KOPT-K1 (cell line): ENCODE data around the gene SRD5A3.
"Not testable (repeated sequence)": the region's sequence is repeated elsewhere in the genome, so short reads cannot be mapped to it uniquely, and the experiment has no call there.

Experiments used
- H3K27ac ChIP-seq: fragments of 200-600 bp; sonication (generic); 2 replicates; pipeline ENCODE4 v1.5.1; 2016; ENCODE audit warnings: antibody characterized with exemption, mild to moderate bottlenecking, low read depth, low read length; ENCODE audit not compliant: poor library complexity, severe bottlenecking
- H3K36me3 ChIP-seq: fragments of 200-600 bp; sonication (generic); 2 replicates; pipeline ENCODE4 v1.5.1; 2017; ENCODE audit warnings: antibody characterized with exemption, mild to moderate bottlenecking, low read length, moderate library complexity; ENCODE audit not compliant: insufficient read depth
- H3K9me3 ChIP-seq: fragments of 200-600 bp; sonication (generic); 2 replicates; pipeline ENCODE4 v1.5.1; 2017; ENCODE audit warnings: antibody characterized with exemption, low read length, mild to moderate bottlenecking; ENCODE audit not compliant: insufficient read depth, poor library complexity, severe bottlenecking

SRD5A3 gene

GRCh38 chr4:55336138-55337034, 9.7 kb upstream of the SRD5A3 start:
- no peaks in the 10 kb centered on the region for H3K36me3 ChIP-seq
- H3K9me3 ChIP-seq, result no peaks in the 10 kb centered on the region
- no peak overlapping the region for H3K27ac ChIP-seq

GRCh38 chr4:55337944-55338343, 8.1 kb upstream of the SRD5A3 start:
- Histone ChIP-seq H3K36me3 (no peaks in the 10 kb centered on the region), H3K27ac (no peak overlapping the region), H3K9me3 (no peaks in the 10 kb centered on the region)

- no peaks in the 10 kb centered on the region for H3K36me3 ChIP-seq
- H3K9me3 ChIP-seq, result no peaks in the 10 kb centered on the region
- H3K27ac ChIP-seq, result no peak overlapping the region
Measured at GRCh38 chr4:55338486-55338885, 7.6 kb upstream of the SRD5A3 start.

GRCh38 chr4:55340266-55340665, 5.8 kb upstream of the SRD5A3 start:
- no peaks in the 10 kb centered on the region for H3K9me3 ChIP-seq
- H3K27ac ChIP-seq, result no peak overlapping the region
- H3K36me3 ChIP-seq, result no peaks in the 10 kb centered on the region

- H3K36me3 ChIP-seq, result no peaks in the 10 kb centered on the region
- H3K27ac ChIP-seq, result no peak overlapping the region
- H3K9me3 ChIP-seq, result no peaks in the 10 kb centered on the region
Measured at GRCh38 chr4:55343887-55344286, 2.2 kb upstream of the SRD5A3 start.

- Histone ChIP-seq H3K27ac (no peak overlapping the region), H3K36me3 (no peaks in the 10 kb centered on the region), H3K9me3 (no peaks in the 10 kb centered on the region)
Measured at GRCh38 chr4:55345054-55345453, 988 bp upstream of the SRD5A3 start.

- H3K9me3 ChIP-seq, result no peaks in the 10 kb centered on the region
- no peaks in the 10 kb centered on the region for H3K36me3 ChIP-seq
- H3K27ac ChIP-seq, result peak overlapping the region; percentile 57
Measured at GRCh38 chr4:55346851-55347255, 811 bp downstream of the SRD5A3 start.

- H3K36me3 ChIP-seq, result no peaks in the 10 kb centered on the region
- no peak overlapping the region for H3K27ac ChIP-seq
Measured at GRCh38 chr4:55347610-55348228, 1.7 kb downstream of the SRD5A3 start.

GRCh38 chr4:55348466-55348865, 2.4 kb downstream of the SRD5A3 start:
- peaks cover 5% of the 10 kb centered on the region for H3K9me3 ChIP-seq
- no peaks in the 10 kb centered on the region for H3K36me3 ChIP-seq
- H3K27ac ChIP-seq, result no peak overlapping the region

More at GRCh38 chr4:55347610-55348228, 1.7 kb downstream of the SRD5A3 start:
- no peaks in the 10 kb centered on the region for H3K9me3 ChIP-seq

GRCh38 chr4:55350870-55351269, 4.8 kb downstream of the SRD5A3 start:
- not testable (repeated sequence) for H3K36me3 ChIP-seq, H3K27ac ChIP-seq, H3K9me3 ChIP-seq

- no peak overlapping the region for H3K27ac ChIP-seq
- H3K9me3 ChIP-seq, result peaks cover 5% of the 10 kb centered on the region
- H3K36me3 ChIP-seq, result no peaks in the 10 kb centered on the region
Measured at GRCh38 chr4:55351824-55352223, 5.8 kb downstream of the SRD5A3 start.

GRCh38 chr4:55352726-55353125, 6.7 kb downstream of the SRD5A3 start:
- H3K9me3 ChIP-seq, result peaks cover 5% of the 10 kb centered on the region
- H3K36me3 ChIP-seq, result no peaks in the 10 kb centered on the region
- H3K27ac ChIP-seq, result no peak overlapping the region

- H3K36me3 ChIP-seq, H3K27ac ChIP-seq: not testable (repeated sequence)
Measured at GRCh38 chr4:55353228-55353747, 7.2 kb downstream of the SRD5A3 start.

GRCh38 chr4:55354648-55355047, 8.6 kb downstream of the SRD5A3 start:
- Histone ChIP-seq H3K36me3 (no peaks in the 10 kb centered on the region), H3K27ac (no peak overlapping the region), H3K9me3 (peaks cover 5% of the 10 kb centered on the region)

More at GRCh38 chr4:55353228-55353747, 7.2 kb downstream of the SRD5A3 start:
- not testable (repeated sequence) for H3K9me3 ChIP-seq

- Histone ChIP-seq H3K9me3 (peaks cover 5% of the 10 kb centered on the region), H3K27ac (no peak overlapping the region), H3K36me3 (no peaks in the 10 kb centered on the region)
Measured at GRCh38 chr4:55355555-55355954, 9.5 kb downstream of the SRD5A3 start.
